ENCODE measurements around the gene TCF7L1. TPM values are rescaled to one million over a fixed set of nuclear protein-coding genes. Genes with fewer than 3 reads are reported as not detected.

TCF7L1 gene
- total RNA-seq, 1 experiment from 2014 or later, result 2.8 TPM

GRCh38 chr2:85356186-85356585, 223.0 kb downstream of the TCF7L1 start:
- Histone ChIP-seq H3K27ac (no peak overlapping the region), H3K27me3 (ENCODE audit: insufficient read depth, low read depth) (no peaks in the 10 kb centered on the region), H3F3A (ENCODE audit: insufficient read depth, low read depth) (no peaks in the 10 kb centered on the region), H3K36me3 (ENCODE audit: low read depth) (0 out of 2 replicates have a peak, but pooled peaks cover 2% of the 10 kb centered on the region), H3K4me1 (replicated peaks; ENCODE audit: insufficient read depth) (peaks cover 16% of the 10 kb centered on the region), H3K79me2 (ENCODE audit: low read depth) (peaks cover 43% of the 10 kb centered on the region), H4K20me1 (ENCODE audit: insufficient read depth) (0 out of 2 replicates have a peak, but pooled peaks cover 6% of the 10 kb centered on the region), H3K9me3 (ENCODE audit: insufficient read depth, low read depth) (no peaks in the 10 kb centered on the region; the same call in 1 of the 2 replicates), H3K4me2 (no peak overlapping the region), H3K4me3 (no peak overlapping the region), H2AFZ (no peak overlapping the region), H3K9me2 (ENCODE audit: insufficient read depth) (no peaks in the 10 kb centered on the region)
- BruUV-seq (replicated peaks), result no TSS peak
- intact Hi-C loops (cut with micrococcal nuclease; ENCODE audit: unreplicated experiment), result no loop called here
- ChIA-PET CTCF (no interaction called here), POLR2A (ENCODE audit: unreplicated experiment) (no interaction called here)
- no peak for TF ChIP-seq EZH2 (IDR thresholded peaks at IDR 0.05; ENCODE audit: low read depth)
- TF ChIP-seq, protein P1, sequence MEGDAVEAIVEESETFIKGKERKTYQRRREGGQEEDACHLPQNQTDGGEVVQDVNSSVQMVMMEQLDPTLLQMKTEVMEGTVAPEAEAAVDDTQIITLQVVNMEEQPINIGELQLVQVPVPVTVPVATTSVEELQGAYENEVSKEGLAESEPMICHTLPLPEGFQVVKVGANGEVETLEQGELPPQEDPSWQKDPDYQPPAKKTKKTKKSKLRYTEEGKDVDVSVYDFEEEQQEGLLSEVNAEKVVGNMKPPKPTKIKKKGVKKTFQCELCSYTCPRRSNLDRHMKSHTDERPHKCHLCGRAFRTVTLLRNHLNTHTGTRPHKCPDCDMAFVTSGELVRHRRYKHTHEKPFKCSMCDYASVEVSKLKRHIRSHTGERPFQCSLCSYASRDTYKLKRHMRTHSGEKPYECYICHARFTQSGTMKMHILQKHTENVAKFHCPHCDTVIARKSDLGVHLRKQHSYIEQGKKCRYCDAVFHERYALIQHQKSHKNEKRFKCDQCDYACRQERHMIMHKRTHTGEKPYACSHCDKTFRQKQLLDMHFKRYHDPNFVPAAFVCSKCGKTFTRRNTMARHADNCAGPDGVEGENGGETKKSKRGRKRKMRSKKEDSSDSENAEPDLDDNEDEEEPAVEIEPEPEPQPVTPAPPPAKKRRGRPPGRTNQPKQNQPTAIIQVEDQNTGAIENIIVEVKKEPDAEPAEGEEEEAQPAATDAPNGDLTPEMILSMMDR (conservative IDR thresholded peaks at IDR 0.05), result no peak
- DNase-seq, result no peak

GRCh38 chr2:85357736-85358135, 224.5 kb downstream of the TCF7L1 start:
- no TSS peak for BruUV-seq (replicated peaks)
- DNase-seq, result no peak
- Histone ChIP-seq H3K27ac (no peak overlapping the region), H3K9me3 (ENCODE audit: insufficient read depth, low read depth) (no peaks in the 10 kb centered on the region; the same call in 1 of the 2 replicates), H4K20me1 (ENCODE audit: insufficient read depth) (0 out of 2 replicates have a peak, but pooled peaks cover 2% of the 10 kb centered on the region), H3K4me2 (no peak overlapping the region), H3K4me1 (replicated peaks; ENCODE audit: insufficient read depth) (peaks cover 11% of the 10 kb centered on the region), H3K36me3 (ENCODE audit: low read depth) (no peaks in the 10 kb centered on the region), H3K4me3 (no peak overlapping the region), H3K27me3 (ENCODE audit: insufficient read depth, low read depth) (no peaks in the 10 kb centered on the region), H3K9me2 (ENCODE audit: insufficient read depth) (no peaks in the 10 kb centered on the region), H3F3A (ENCODE audit: insufficient read depth, low read depth) (no peaks in the 10 kb centered on the region), H3K79me2 (ENCODE audit: low read depth) (peaks cover 28% of the 10 kb centered on the region), H2AFZ (no peak overlapping the region)
- TF ChIP-seq, protein P1 (conservative IDR thresholded peaks at IDR 0.05), result no peak
- no peak for TF ChIP-seq EZH2 (IDR thresholded peaks at IDR 0.05; ENCODE audit: low read depth)
- CTCF ChIA-PET, result interaction anchor here (0.6 kb wide), 1 partner anchor 131 kb away, joined by 4 read pairs; no protein-coding TSS in a partner anchor
- intact Hi-C loops (cut with micrococcal nuclease; ENCODE audit: unreplicated experiment), result no loop called here
- POLR2A ChIA-PET (ENCODE audit: unreplicated experiment), result no interaction called here

Other genes with a start within 250 kb of the TCF7L1 start
- 1,668 and 1,769 TPM in 2 replicates for gene TMSB10, start 227.7 kb upstream of the TCF7L1 start, total RNA-seq (2021)
- 95.3 and 97.8 TPM in 2 replicates for gene KCMF1, start 162.2 kb upstream of the TCF7L1 start, total RNA-seq (2021)
- gene TGOLN2, start 194.6 kb downstream of the TCF7L1 start, total RNA-seq (2021), result 86.1 and 87.2 TPM in 2 replicates
- gene RETSAT, start 221.1 kb downstream of the TCF7L1 start, total RNA-seq (2021), result 52.1 and 57.8 TPM in 2 replicates
- 16.4 and 18.1 TPM in 2 replicates for gene ELMOD3, start 221.4 kb downstream of the TCF7L1 start, total RNA-seq (2021)